IMR-90 (cell line): Measurements from ENCODE around the gene HHATL. TPM values are rescaled to one million over a fixed set of nuclear protein-coding genes. Genes with fewer than 3 reads are reported as not detected.

Experiments used
- ATAC-seq: fragments of 200-7000 bp; cut with Tn5 transposase; 2 replicates; pipeline ENCODE4 v1.9.1; 2020; ENCODE audit warnings: low read depth, mild to moderate bottlenecking, moderate library complexity
- BruUV-seq: library from RNA; stranded (reverse); fragments of 400-500 nt; replicated peaks from 2 replicates; lab custom pipeline; 2021; lab: Mats Ljungman, UMichigan
- CTCF ChIA-PET: fragments of 300-600 bp; formaldehyde crosslinking; extraction: SDS; loops from one replicate; lab custom pipeline; 2021; ENCODE audit warnings: antibody characterized with exemption; lab: Yijun Ruan, JAX
- POLR2A ChIA-PET: fragments of 300-600 bp; sonication (Branson Sonifier 250); formaldehyde crosslinking; loops from one replicate; lab custom pipeline; 2022; ENCODE audit warnings: antibody characterized with exemption; ENCODE audit not compliant: unreplicated experiment; lab: Charles Lee
- DNase-seq: peaks from one replicate; pipeline ENCODE4 v3.0.0; 2013
- H2AFZ ChIP-seq: replicated peaks from 2 replicates; pipeline ENCODE3; 2013; ENCODE audit warnings: low read length, mild to moderate bottlenecking; ENCODE audit not compliant: poor library complexity
- H2AK5ac ChIP-seq: 2 replicates; pipeline ENCODE4 v1.6.1; 2013; ENCODE audit warnings: low read depth, low read length, inconsistent platforms
- H2AK9ac ChIP-seq: replicated peaks from 2 replicates; pipeline ENCODE3; 2013; ENCODE audit warnings: mild to moderate bottlenecking, low read depth, low read length, moderate library complexity; ENCODE audit not compliant: poor library complexity
- H2BK120ac ChIP-seq: 2 replicates; pipeline ENCODE4 v1.6.1; 2013; ENCODE audit warnings: low read depth, low read length, inconsistent platforms
- H2BK15ac ChIP-seq: 3 replicates; pipeline ENCODE4 v1.6.1; 2013; ENCODE audit warnings: low read depth, low read length, inconsistent platforms
- H2BK20ac ChIP-seq: 2 replicates; pipeline ENCODE4 v1.6.1; 2013; ENCODE audit warnings: low read depth, mild to moderate bottlenecking, inconsistent platforms, low read length, moderate library complexity
- H2BK5ac ChIP-seq: 2 replicates; pipeline ENCODE4 v1.6.1; 2013; ENCODE audit warnings: mild to moderate bottlenecking, low read depth, low read length, inconsistent platforms; ENCODE audit not compliant: poor library complexity, severe bottlenecking
- H3K14ac ChIP-seq: replicated peaks from 2 replicates; pipeline ENCODE4 v1.6.1; 2013; ENCODE audit warnings: low read depth, low read length, inconsistent platforms
- H3K18ac ChIP-seq: 2 replicates; pipeline ENCODE4 v1.6.1; 2013; ENCODE audit warnings: low read depth, low read length, control low read depth
- H3K23ac ChIP-seq: 2 replicates; pipeline ENCODE4 v1.6.1; 2013; ENCODE audit warnings: low read depth, low read length, inconsistent platforms
- H3K27ac ChIP-seq: 2 replicates; pipeline ENCODE4 v1.5.1; 2013; ENCODE audit warnings: mild to moderate bottlenecking, control low read depth, low read length; ENCODE audit not compliant: insufficient read depth
- H3K27me3 ChIP-seq: 2 replicates; pipeline ENCODE4 v1.6.1; 2013; ENCODE audit warnings: low read length; ENCODE audit not compliant: control insufficient read depth, insufficient read depth
- H3K36me3 ChIP-seq: 2 replicates; pipeline ENCODE4 v1.6.1; 2013; ENCODE audit warnings: low read length, mixed read lengths; ENCODE audit not compliant: control insufficient read depth, insufficient read depth
- H3K4ac ChIP-seq: 2 replicates; pipeline ENCODE4 v1.6.1; 2013; ENCODE audit warnings: low read depth, low read length, inconsistent platforms
- H3K4me1 ChIP-seq: 2 replicates; pipeline ENCODE4 v1.6.1; 2013; ENCODE audit warnings: low read length, mixed read lengths; ENCODE audit not compliant: control insufficient read depth, insufficient read depth
- H3K4me2 ChIP-seq: 2 replicates; pipeline ENCODE4 v1.6.1; 2013; ENCODE audit warnings: low read depth, mild to moderate bottlenecking, control low read depth, low read length, moderate library complexity
- H3K4me3 ChIP-seq: 2 replicates; pipeline ENCODE4 v1.5.1; 2013; ENCODE audit warnings: low read depth, mild to moderate bottlenecking, control low read depth, low read length, moderate library complexity; ENCODE audit not compliant: insufficient read depth
- H3K56ac ChIP-seq: 2 replicates; pipeline ENCODE4 v1.6.1; 2013; ENCODE audit warnings: low read length, inconsistent platforms; ENCODE audit not compliant: insufficient read depth; ENCODE audit errors: extremely low read depth
- H3K79me1 ChIP-seq, 2 experiments: 2 replicates each; pipeline ENCODE4 v1.6.1; 2013; ENCODE audit warnings: low read length in 2 of 2, inconsistent platforms in 1 of 2, low read depth in 1 of 2
- H3K9ac ChIP-seq: 2 replicates; pipeline ENCODE4 v1.6.1; 2013; ENCODE audit warnings: low read depth, low read length, control low read depth
- H3K9me1 ChIP-seq: 2 replicates; pipeline ENCODE4 v1.6.1; 2013; ENCODE audit warnings: low read length, inconsistent platforms; ENCODE audit not compliant: insufficient read depth
- H3K9me3 ChIP-seq: 2 replicates; pipeline ENCODE4 v1.6.1; 2013; ENCODE audit warnings: low read length; ENCODE audit not compliant: control insufficient read depth, insufficient read depth
- H4K20me1 ChIP-seq: 2 replicates; pipeline ENCODE4 v1.6.1; 2013; ENCODE audit warnings: low read length, inconsistent platforms; ENCODE audit not compliant: insufficient read depth
- H4K5ac ChIP-seq: 2 replicates; pipeline ENCODE4 v1.6.1; 2013; ENCODE audit warnings: mild to moderate bottlenecking, low read depth, low read length, control low read depth
- H4K8ac ChIP-seq, 2 experiments: 2 replicates each; pipeline ENCODE4 v1.6.1; 2013; ENCODE audit warnings: low read depth in 2 of 2, low read length in 2 of 2, control low read depth in 1 of 2, inconsistent platforms in 1 of 2
- H4K91ac ChIP-seq: 2 replicates; pipeline ENCODE4 v1.6.1; 2013; ENCODE audit warnings: low read depth, low read length, inconsistent platforms; ENCODE audit not compliant: insufficient read depth
- CEBPB ChIP-seq: IDR thresholded peaks from 2 replicates; pipeline ENCODE4 v1.6.1; 2012; ENCODE audit warnings: low read depth, low read length, improper control_type of control experiment
- CHD1 ChIP-seq: IDR thresholded peaks from 2 replicates; pipeline ENCODE4 v1.6.1; 2012; ENCODE audit warnings: low read depth, low read length, improper control_type of control experiment
- ELK1 ChIP-seq: fragments of 150-350 bp; IDR thresholded peaks from 2 replicates; pipeline ENCODE4 v1.6.1; 2016; ENCODE audit warnings: low read depth, mild to moderate bottlenecking, low read length, moderate library complexity, borderline replicate concordance
- FOS ChIP-seq: fragments of 150-350 bp; IDR thresholded peaks from 2 replicates; pipeline ENCODE4 v1.6.1; 2016; ENCODE audit warnings: low read depth, low read length
- MAFK ChIP-seq: IDR thresholded peaks from 2 replicates; pipeline ENCODE4 v1.6.1; 2012; ENCODE audit warnings: low read depth, low read length, improper control_type of control experiment
- MAZ ChIP-seq: IDR thresholded peaks from 2 replicates; pipeline ENCODE4 v1.6.1; 2012; ENCODE audit warnings: low read depth, mild to moderate bottlenecking, low read length, improper control_type of control experiment, moderate library complexity, borderline replicate concordance
- MXI1 ChIP-seq: IDR thresholded peaks from 2 replicates; pipeline ENCODE4 v1.6.1; 2012; ENCODE audit warnings: low read depth, mild to moderate bottlenecking, low read length, moderate library complexity, borderline replicate concordance
- RAD21 ChIP-seq: IDR thresholded peaks from 2 replicates; pipeline ENCODE4 v1.6.1; 2012; ENCODE audit warnings: low read length, improper control_type of control experiment
- RCOR1 ChIP-seq: IDR thresholded peaks from 2 replicates; pipeline ENCODE4 v1.6.1; 2012; ENCODE audit warnings: mild to moderate bottlenecking, low read length, improper control_type of control experiment; ENCODE audit not compliant: insufficient replicate concordance
- RFX5 ChIP-seq: IDR thresholded peaks from 2 replicates; pipeline ENCODE4 v1.8.0; 2012; ENCODE audit warnings: low read depth, mild to moderate bottlenecking, low read length, moderate library complexity
- SMC3 ChIP-seq: fragments of 150-350 bp; IDR thresholded peaks from 2 replicates; pipeline ENCODE4 v1.6.1; 2016; ENCODE audit warnings: low read depth, mild to moderate bottlenecking, antibody characterized with exemption, low read length, moderate library complexity
- WGBS, 2 experiments: methylation state at CpG; one replicate each; pipeline versions ENCODE4 v1.1.5 to v1.1.7; 2013; ENCODE audit warnings: missing lambda C conversion rate in 2 of 2; ENCODE audit not compliant: insufficient read length in 1 of 2; ENCODE audit errors: extremely low coverage in 2 of 2; 5-methylcytosine and 5-hydroxymethylcytosine counted together
- dilution Hi-C: fragments of 300-500 bp; cut with HindIII; formaldehyde crosslinking; loops from one replicate; pipeline ENCODE4 v1.14.3; 2018; ENCODE audit warnings: low sequenced_read_pairs; ENCODE audit not compliant: unreplicated experiment
- in situ Hi-C: fragments of 300-500 bp; cut with MboI; formaldehyde crosslinking; loops from 3 replicates; pipeline ENCODE4 v1.14.3; 2019; ENCODE audit warnings: low sequenced_read_pairs, inconsistent platforms, mixed read lengths
- intact Hi-C: fragments of 100-400 bp; cut with micrococcal nuclease; formaldehyde crosslinking; loops from 2 replicates; pipeline ENCODE4 v1.10.0; 2022
- polyA plus RNA-seq, 3 experiments: library from polyadenylated mRNA; depleted of rRNA; stranded (reverse); fragments of >200 nt; gene quantifications; 2 replicates each; pipeline ENCODE4 v1.2.3, GENCODE V29; 2012; ENCODE audit warnings: low replicate concordance in 1 of 3
- total RNA-seq: library from RNA; depleted of rRNA; stranded (reverse); fragments of >200 nt; gene quantifications from 2 replicates; pipeline ENCODE4 v1.2.3, GENCODE V29; 2012

The HHATL gene
- total and polyA plus RNA-seq, 2 of the 4 experiments (the other 2 are of a cell fraction): not detected

DNA sequence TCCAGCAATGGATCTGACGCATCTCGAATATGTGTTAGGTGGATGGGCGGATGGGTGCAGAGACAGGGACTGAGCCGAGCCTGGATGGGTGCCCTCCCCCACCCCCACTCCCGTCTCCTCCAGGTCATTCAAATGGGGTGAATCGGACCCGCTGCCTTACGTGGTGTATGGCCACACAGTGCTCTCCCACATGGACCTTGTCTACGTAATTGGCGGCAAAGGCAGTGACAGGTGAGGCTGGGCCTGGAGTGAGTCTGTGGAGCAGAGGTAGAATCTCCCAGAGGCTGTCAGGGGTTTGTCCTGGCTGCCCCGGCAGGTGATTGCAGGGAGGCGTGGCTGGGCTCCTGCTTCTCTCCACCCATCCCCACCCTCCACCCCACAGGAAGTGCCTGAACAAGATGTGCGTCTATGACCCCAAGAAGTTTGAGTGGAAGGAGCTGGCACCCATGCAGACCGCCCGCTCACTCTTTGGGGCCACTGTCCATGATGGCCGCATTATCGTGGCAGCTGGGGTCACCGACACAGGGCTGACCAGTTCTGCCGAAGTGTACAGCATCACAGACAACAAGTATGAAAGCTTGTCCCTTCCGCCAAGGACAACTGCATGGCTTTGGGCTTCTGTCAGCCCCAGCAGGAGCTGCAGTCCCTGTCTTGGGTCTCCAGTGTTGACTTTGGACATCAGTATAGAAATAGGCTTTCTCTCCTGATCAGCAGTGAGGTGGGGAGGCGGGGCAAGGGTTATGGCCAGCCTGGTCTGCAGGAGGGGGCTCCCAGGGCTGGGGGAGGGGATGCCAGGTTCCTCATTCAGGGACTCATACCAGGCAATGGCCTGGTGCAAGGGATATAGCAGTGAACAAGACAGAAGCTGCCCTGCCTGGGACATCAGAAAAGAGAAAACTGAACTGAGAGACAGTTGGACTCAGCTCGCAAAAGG lies 13.8 kb downstream of the HHATL start:
- intact Hi-C loops (no loop called here), in situ Hi-C loops (no loop called here), dilution Hi-C loops (no loop called here)
- Histone ChIP-seq H3K56ac (no peak overlapping the region), H3K9me1 (0 out of 2 replicates have a peak, but pooled peaks cover 2% of the 10 kb centered on the region), H3K9me3 (peaks cover 7% of the 10 kb centered on the region), H4K8ac (no peak overlapping the region), H3K79me1 (no peaks in the 10 kb centered on the region), H2BK20ac (no peak overlapping the region), H2BK15ac (no peak overlapping the region), H4K91ac (no peak overlapping the region), H3K9ac (no peak overlapping the region), H3K27ac (no peak overlapping the region), H3K18ac (no peak overlapping the region), H3K4me3 (no peak overlapping the region), H4K5ac (no peak overlapping the region), H2AK5ac (no peak overlapping the region), H2AFZ (no peak overlapping the region), H4K20me1 (no peaks in the 10 kb centered on the region; the same call in 1 of the 2 replicates), H3K23ac (no peak overlapping the region), H3K36me3 (no peaks in the 10 kb centered on the region), H3K4me1 (peaks cover 2% of the 10 kb centered on the region; the same call in 1 of the 2 replicates), H3K14ac (no peak overlapping the region), H2AK9ac (no peak overlapping the region), H3K4ac (no peak overlapping the region), H3K27me3 (peaks cover 67% of the 10 kb centered on the region), H2BK120ac (no peak overlapping the region), H2BK5ac (no peak overlapping the region), H3K4me2 (no peak overlapping the region)
- ChIA-PET CTCF (no interaction called here), POLR2A (no interaction called here)
- 90% methylated on average over 7 of the region's 22 CpGs; no CpG with 5 or more reads in 1 of the 2 experiments for WGBS, 2 experiments
- no TSS peak for BruUV-seq
- ATAC-seq (no peak), DNase-seq (no peak)
- TF ChIP-seq RFX5: no peak
- TF ChIP-seq MAZ: no peak
- TF ChIP-seq CEBPB: no peak
- TF ChIP-seq RCOR1: no peak
- TF ChIP-seq FOS: no peak
- no peak for TF ChIP-seq ELK1
- no peak for TF ChIP-seq MAFK
- no peak for TF ChIP-seq SMC3
- TF ChIP-seq CHD1: no peak
- TF ChIP-seq RAD21: no peak
- TF ChIP-seq MXI1: no peak
